ENCODE results near the gene ARV1. TPM values are rescaled to one million over a fixed set of nuclear protein-coding genes. Genes with fewer than 3 reads are reported as not detected.
A peak's percentile ranks its signal among the peaks of the same experiment; 100 is the strongest.

The ARV1 gene
- 10 to 100 TPM; 22.9 to 34.7 (median 26.5) TPM for polyA plus RNA-seq (ENCODE audit: insufficient read length in 4 of 4)

DNA sequence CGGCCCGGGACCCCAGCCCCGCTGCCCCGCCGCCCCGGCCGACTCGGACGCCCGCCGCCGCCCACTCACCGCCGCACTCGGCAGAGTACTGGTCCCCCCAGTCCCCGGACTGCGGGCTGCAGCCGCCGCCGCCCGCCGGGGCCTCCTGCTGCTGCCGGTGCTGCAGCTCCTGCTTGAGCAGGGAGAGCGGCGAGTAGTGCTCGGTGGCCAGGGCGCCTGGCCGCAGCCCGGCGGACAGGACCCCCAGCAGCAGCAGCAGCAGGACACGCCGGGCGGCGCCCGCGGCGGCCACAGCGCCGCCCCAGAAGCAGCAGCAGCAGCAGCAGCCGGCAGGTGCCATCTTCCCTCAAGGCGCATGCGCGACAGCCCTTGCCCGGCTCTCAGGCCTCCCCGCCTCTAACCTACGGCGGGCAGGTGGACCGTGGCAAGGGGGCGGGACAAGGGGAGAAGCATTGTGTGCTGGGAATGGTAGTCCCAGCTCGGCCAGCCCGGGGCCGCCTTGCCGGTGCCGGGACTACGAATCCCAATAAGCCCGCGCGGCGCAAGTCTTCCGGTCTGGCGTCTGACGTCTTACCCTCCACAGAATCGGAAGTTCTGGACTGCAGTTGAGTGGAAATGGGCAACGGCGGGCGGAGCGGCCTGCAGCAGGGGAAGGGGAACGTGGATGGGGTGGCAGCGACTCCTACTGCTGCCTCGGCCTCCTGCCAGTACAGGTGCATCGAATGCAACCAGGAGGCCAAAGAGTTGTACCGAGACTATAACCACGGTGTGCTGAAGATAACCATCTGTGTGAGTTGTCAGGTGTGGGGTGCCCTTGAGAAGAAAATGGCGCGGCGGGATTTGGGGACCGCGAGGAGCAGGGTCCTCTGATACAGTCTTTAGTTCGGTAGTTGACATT is at the start of gene ARV1, which contains the start of gene TTC13:
TSS of gene ARV1 (plus strand) at position 604 of the 898 bp plus-strand sequence. CDS start at position 616, 12 bp downstream.
TSS of gene TTC13 (minus strand) at position 371 of the 898 bp plus-strand sequence. CDS start at position 340, 31 bp downstream.
- peak; percentile 94 to 96 (median 94) for DNase-seq (ENCODE audit: low read depth in 4 of 4, low spot score in 3 of 4)

GRCh38 chr1:230930986-230931385 is 47.9 kb upstream of the ARV1 start:
- no peak for DNase-seq (ENCODE audit: low read depth in 4 of 4, low spot score in 3 of 4)

- DNase-seq (ENCODE audit: low read depth in 4 of 4, low spot score in 3 of 4): no peak
Measured at GRCh38 chr1:230935852-230936251, 43.0 kb upstream of the ARV1 start.

DNA sequence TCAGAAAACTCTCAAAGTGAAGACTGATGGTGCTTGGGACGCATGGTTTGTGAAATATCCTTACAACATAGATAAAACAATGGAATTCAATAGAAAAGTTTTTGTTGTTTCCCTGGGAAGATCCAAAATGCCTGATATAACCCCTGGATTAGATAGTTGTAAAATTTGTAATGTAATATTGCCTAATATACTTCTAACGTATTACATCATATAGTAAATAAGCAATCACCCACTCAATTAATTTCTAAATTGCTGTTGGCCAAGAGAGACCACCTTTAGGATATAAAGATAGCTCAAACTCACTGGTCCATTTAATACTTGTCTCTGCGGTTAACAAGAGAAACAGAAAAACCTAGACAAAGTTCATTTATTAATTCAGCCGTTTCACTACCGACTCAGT is 42.4 kb upstream of the ARV1 start:
- DNase-seq (ENCODE audit: low read depth in 4 of 4, low spot score in 3 of 4): no peak

DNA sequence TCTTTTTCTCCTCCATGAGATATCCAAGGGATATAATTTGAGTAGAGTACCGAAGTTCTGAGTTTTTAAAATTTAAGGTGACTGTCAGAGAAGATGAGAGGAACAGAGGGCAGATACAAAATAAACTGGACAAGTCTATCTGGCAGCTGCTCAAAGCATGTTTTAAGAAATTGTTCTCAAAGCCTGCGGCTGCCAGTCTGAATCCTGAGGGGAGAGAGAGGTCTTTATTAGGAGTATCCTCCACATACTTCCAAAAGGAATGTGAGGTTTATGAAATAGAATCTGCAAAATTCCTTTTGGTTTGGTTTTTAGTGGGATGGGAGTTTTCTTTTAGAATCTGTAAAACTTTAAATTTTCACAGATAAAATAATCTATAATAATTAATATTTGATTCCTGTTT is 41.5 kb upstream of the ARV1 start:
- DNase-seq (ENCODE audit: low read depth in 4 of 4, low spot score in 3 of 4): no peak

- no peak for DNase-seq (ENCODE audit: low read depth in 4 of 4, low spot score in 3 of 4)
Measured at GRCh38 chr1:230938924-230939368, 39.9 kb upstream of the ARV1 start.

DNA sequence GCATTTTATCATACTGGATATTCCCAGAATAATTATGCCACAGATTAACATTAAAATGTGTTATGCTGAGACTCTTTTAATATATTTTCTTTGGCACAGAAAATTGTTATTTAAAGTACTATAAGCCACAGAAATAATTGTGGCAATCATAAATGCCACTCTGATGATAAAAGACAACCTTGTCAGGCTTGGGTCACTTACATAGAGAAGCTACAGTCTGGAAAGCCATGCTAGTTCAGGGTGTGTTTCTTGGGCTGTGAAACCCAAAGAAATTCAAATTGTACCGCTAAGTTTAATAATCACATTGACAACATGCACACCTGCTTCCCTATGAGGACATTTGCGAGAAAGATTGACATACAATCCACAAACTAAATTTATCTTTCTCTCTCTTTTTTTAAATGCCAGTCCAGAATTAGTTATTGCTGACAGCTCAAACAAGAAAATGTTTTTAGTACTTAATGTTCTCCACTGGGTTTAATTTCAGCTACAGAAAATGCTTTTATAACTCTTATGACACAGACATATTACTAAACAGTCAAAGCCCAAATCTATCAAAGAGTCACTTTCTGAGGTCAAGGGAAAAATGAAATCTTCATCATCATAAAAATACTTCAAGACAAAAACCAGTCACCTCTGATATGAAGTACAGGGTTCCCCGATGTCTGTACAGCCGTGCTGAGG is 38.9 kb upstream of the ARV1 start:
- DNase-seq (ENCODE audit: low read depth in 4 of 4, low spot score in 3 of 4): no peak

DNA sequence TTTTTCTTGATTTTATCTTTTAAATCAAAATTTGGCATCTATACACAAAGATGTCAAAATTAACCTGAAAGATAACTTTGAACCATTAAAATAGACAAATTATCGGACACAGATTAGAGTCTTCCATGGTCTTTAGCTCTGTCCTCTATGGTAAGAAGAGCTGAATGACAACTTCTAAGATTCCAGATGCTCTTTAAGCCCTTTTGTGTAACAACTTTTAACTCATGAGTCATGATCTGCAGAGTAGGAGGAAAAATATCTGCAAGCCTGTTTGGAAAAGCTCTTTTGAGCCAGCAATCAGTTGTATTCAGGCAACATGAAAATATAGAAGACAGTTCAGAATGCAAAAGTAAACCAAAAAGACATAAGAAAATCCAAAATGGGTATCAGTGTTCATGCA is 38.0 kb upstream of the ARV1 start:
- DNase-seq (ENCODE audit: low read depth in 4 of 4, low spot score in 3 of 4): no peak

- DNase-seq (ENCODE audit: low read depth in 4 of 4, low spot score in 3 of 4): no peak
Measured at GRCh38 chr1:230943048-230943593, 35.8 kb upstream of the ARV1 start.

DNA sequence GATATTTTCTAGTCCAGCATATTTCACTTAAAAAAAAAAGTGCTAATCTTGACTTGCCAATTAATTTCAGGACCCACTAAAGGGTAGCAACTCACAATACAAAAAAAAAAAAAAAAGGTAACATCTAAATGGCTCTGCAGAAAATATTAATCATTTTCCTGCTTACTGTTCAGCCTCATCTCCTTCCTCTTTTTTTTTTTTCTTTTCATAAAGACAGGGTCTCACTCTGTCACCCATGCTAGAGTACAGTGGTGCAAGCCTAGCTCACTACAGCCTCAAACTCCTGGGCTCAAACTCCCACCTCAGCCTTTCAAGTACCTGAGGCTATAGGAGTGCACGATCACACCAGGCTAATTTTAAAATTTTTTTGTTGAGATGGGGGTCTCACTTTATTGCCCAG is 30.6 kb upstream of the ARV1 start:
- DNase-seq (ENCODE audit: low read depth in 4 of 4, low spot score in 3 of 4): no peak

- DNase-seq (ENCODE audit: low read depth in 4 of 4, low spot score in 3 of 4): no peak
Measured at GRCh38 chr1:230948903-230949302, 30.0 kb upstream of the ARV1 start.

DNA sequence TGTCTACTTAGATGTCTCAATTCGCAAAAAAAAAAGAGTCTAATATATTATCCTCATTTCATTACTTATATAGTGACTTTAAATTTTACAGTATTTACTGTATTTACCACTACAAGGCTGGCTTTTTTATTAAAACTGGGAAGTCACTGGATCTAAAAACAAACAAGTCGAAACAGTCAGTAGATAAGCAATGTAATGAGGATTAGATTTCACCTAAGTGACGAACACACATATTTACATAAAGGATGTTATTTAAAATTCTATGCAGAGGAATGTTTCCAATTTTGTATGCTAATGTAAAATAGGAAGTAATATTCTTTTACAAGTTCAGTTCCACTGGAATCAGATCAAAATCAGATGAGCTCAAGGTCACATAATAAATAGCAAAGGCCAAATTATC is 28.5 kb upstream of the ARV1 start:
- no peak for DNase-seq (ENCODE audit: low read depth in 4 of 4, low spot score in 3 of 4)

DNA sequence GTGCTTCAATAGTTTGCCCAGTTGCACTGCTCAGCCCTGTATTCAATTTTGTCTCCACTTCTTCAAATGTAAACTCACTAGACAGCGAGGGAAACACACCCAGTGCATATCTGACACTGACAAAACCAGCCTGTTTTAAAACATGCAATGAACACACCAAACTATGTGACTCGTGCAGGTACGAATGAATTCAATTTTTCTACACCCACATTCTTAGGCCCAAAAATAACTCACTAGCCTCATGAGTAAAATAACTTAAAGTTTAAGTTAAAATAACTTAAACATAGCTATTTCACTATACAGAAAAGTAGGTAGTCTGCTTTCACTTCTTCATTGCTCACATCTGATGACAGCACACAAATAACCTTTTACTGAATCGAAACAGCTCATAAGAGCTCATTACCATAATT is 21.3 kb upstream of the ARV1 start:
- DNase-seq (ENCODE audit: low read depth in 4 of 4, low spot score in 3 of 4): no peak

DNA sequence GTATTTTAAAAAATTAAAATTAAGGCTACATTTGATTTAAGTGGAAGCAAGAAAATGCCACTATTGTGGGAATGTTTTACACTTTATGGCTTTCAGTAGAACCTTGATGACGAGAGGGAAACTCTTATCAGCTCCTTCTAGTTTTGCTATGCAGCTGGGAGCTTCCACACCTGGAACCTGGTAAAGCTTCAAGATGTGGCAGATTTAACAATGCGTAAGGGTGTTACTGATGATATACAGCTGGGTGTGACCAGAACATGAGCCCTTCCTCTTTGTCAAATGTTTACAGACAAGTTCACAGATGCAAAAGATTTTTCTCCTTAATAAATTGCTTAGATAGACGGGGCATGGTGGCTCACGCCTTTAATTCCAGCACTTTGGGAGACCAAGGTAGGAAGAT is 20.5 kb upstream of the ARV1 start:
- no peak for DNase-seq (ENCODE audit: low read depth in 4 of 4, low spot score in 3 of 4)

- DNase-seq (ENCODE audit: low read depth in 4 of 4, low spot score in 3 of 4): no peak
Measured at GRCh38 chr1:230964896-230965295, 14.0 kb upstream of the ARV1 start.

DNA sequence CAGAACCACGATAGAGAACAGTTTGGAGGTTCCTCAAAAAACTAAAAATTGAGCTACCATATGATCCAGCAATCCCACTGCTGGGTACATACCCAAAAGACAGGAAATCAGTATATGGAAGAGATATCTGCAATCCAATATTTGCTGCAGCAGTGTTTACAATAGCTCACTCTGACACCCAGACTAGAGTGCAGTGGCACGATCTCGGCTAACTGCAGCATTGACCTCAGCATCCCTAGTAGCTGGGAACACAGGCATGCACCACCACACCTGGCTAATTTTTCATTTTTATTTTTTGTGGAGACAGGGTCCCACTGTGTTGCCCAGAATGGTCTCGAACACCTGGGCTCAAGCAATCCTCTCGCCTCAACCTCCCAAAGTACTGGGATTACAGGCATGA is 13.4 kb upstream of the ARV1 start:
- DNase-seq (ENCODE audit: low read depth in 4 of 4, low spot score in 3 of 4): no peak

DNA sequence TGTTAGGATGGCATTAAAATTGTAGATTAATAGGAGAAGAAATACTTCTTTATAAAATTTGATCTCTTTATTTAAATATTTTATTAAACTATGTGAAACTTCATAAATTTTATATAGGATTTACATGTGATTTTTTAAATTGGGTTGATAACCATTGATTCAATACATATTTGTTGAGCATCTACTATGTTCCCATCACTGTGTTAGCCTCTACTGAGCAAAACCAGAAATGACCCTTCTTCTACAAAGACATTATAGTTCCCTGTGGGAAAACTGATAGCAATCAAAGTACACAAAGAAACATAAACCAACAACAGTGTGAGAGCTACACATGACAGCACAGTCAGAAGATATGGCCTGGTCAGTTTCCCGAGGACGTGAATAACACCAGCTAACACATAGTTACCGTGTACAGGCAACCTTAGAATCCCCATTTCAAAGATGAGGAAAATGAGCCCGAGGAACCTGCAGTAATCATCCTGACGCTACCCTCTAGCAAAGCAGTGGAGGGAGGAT is 12.5 kb upstream of the ARV1 start:
- DNase-seq (ENCODE audit: low read depth in 4 of 4, low spot score in 3 of 4): no peak

DNA sequence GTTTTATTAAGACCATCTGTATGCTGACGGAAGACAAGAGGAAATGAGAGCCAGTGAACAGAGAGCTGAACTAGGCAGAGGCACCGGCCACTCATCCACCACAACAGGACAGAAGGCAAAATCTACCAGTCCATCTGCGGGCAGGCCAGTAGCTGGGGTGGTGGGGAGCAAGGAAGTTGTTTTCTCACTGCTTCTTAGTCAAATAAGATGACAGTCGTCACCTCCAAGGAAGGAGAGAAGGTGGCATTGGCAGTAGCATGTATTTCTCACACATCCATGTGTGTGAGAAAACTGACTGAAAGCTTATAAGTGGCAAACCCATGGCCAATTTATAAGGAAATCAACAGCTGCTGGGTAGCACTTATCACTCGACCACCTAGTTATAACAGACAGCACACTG is 8.5 kb upstream of the ARV1 start:
- no peak for DNase-seq (ENCODE audit: low read depth in 4 of 4, low spot score in 3 of 4)

- DNase-seq (ENCODE audit: low read depth in 4 of 4, low spot score in 3 of 4): no peak
Measured at GRCh38 chr1:230971771-230972170, 7.1 kb upstream of the ARV1 start.

GRCh38 chr1:230972855-230973271 is 6.0 kb upstream of the ARV1 start:
- no peak for DNase-seq (ENCODE audit: low read depth in 4 of 4, low spot score in 3 of 4)

GRCh38 chr1:230975636-230976035 is 3.3 kb upstream of the ARV1 start:
- no peak for DNase-seq (ENCODE audit: low read depth in 4 of 4, low spot score in 3 of 4)

Data from left renal pelvis (tissue), 4 donors.